ENCODE data around the gene RECK. TPM values are rescaled to one million over a fixed set of nuclear protein-coding genes. Genes with fewer than 3 reads are reported as not detected.

Gene RECK
- total RNA-seq, 2 experiments from 2014 or later, result 9.3 to 9.8 TPM

- Mint-ChIP-seq H3K27me3 (no peaks in the 10 kb centered on the region), H3K4me1 (ENCODE audit: low read depth) (no peaks in the 10 kb centered on the region), H3K4me3 (no peak overlapping the region), H3K27ac (no peak overlapping the region), H3K36me3 (ENCODE audit: low read depth) (peaks cover 38% of the 10 kb centered on the region), H3K9me3 (no peaks in the 10 kb centered on the region)
- H3K27me3 ChIP-seq (ENCODE audit: control insufficient read depth in 1 of 2, insufficient read depth in 2 of 2, low read length in 2 of 2), result no peaks in the 10 kb centered on the region
- H3K4me1 ChIP-seq (ENCODE audit: insufficient read depth, low read length), result no peaks in the 10 kb centered on the region
- ATAC-seq (ENCODE audit: poor library complexity), result no peak
- H3K36me3 ChIP-seq (ENCODE audit: insufficient read depth, low read length), result peaks cover 14% of the 10 kb centered on the region
- no peaks in the 10 kb centered on the region for H3K9me3 ChIP-seq (ENCODE audit: control insufficient read depth in 1 of 2, insufficient read depth in 1 of 2, low read length in 2 of 2)
- H3K27ac ChIP-seq (ENCODE audit: low read depth in 1 of 2, low read length in 2 of 2), result no peak overlapping the region
- DNase-seq, result no peak
- intact Hi-C loops (cut with DNase I, micrococcal nuclease), result no loop called here
- CTCF ChIA-PET, result no interaction called here
- POLR2A ChIA-PET, result no interaction called here
- no peak overlapping the region for H3K4me3 ChIP-seq (ENCODE audit: low read length)
- no peak for TF ChIP-seq CTCF (IDR thresholded peaks at IDR 0.05)
Observed at GRCh38 chr9:36116593-36116992, 79.9 kb downstream of the RECK start.

GRCh38 chr9:36118201-36118600 lies 81.5 kb downstream of the RECK start:
- Mint-ChIP-seq H3K36me3 (ENCODE audit: low read depth) (peaks cover 47% of the 10 kb centered on the region), H3K4me1 (ENCODE audit: low read depth) (no peaks in the 10 kb centered on the region), H3K27ac (no peak overlapping the region), H3K9me3 (no peaks in the 10 kb centered on the region), H3K4me3 (no peak overlapping the region), H3K27me3 (no peaks in the 10 kb centered on the region)
- ChIA-PET CTCF (interaction anchor here (1.7 kb wide), 1 partner anchor 48 kb away, joined by 5 read pairs; no protein-coding TSS in a partner anchor), POLR2A (no interaction called here)
- Histone ChIP-seq H3K27ac (ENCODE audit: low read depth in 1 of 2, low read length in 2 of 2) (no peak overlapping the region), H3K4me1 (ENCODE audit: insufficient read depth, low read length) (no peaks in the 10 kb centered on the region), H3K4me3 (ENCODE audit: low read length) (no peak overlapping the region), H3K36me3 (ENCODE audit: insufficient read depth, low read length) (peaks cover 19% of the 10 kb centered on the region), H3K9me3 (ENCODE audit: control insufficient read depth in 1 of 2, insufficient read depth in 1 of 2, low read length in 2 of 2) (no peaks in the 10 kb centered on the region), H3K27me3 (ENCODE audit: control insufficient read depth in 1 of 2, insufficient read depth in 2 of 2, low read length in 2 of 2) (no peaks in the 10 kb centered on the region)
- DNase-seq (no peak), ATAC-seq (ENCODE audit: poor library complexity) (no peak)
- TF ChIP-seq CTCF (IDR thresholded peaks at IDR 0.05), result no peak
- intact Hi-C loops (cut with DNase I, micrococcal nuclease), result no loop called here

GRCh38 chr9:36118706-36119105 lies 82.0 kb downstream of the RECK start:
- ATAC-seq (ENCODE audit: poor library complexity), result no peak
- no peak for DNase-seq
- H3K27ac ChIP-seq (ENCODE audit: low read depth in 1 of 2, low read length in 2 of 2), result no peak overlapping the region
- no peak overlapping the region for H3K4me3 Mint-ChIP-seq
- no peak overlapping the region for H3K4me3 ChIP-seq (ENCODE audit: low read length)
- no peaks in the 10 kb centered on the region for H3K4me1 ChIP-seq (ENCODE audit: insufficient read depth, low read length)
- no peaks in the 10 kb centered on the region for H3K4me1 Mint-ChIP-seq (ENCODE audit: low read depth)
- intact Hi-C loops (cut with DNase I, micrococcal nuclease), result no loop called here
- H3K36me3 Mint-ChIP-seq (ENCODE audit: low read depth), result peaks cover 48% of the 10 kb centered on the region
- no peaks in the 10 kb centered on the region for H3K27me3 Mint-ChIP-seq
- no peak for TF ChIP-seq CTCF (IDR thresholded peaks at IDR 0.05)
- no peaks in the 10 kb centered on the region for H3K9me3 ChIP-seq (ENCODE audit: control insufficient read depth in 1 of 2, insufficient read depth in 1 of 2, low read length in 2 of 2)
- H3K27ac Mint-ChIP-seq, result no peak overlapping the region
- no peaks in the 10 kb centered on the region for H3K9me3 Mint-ChIP-seq
- CTCF ChIA-PET, result interaction anchor here (1.7 kb wide), 1 partner anchor 48 kb away, joined by 5 read pairs; no protein-coding TSS in a partner anchor
- H3K36me3 ChIP-seq (ENCODE audit: insufficient read depth, low read length), result peaks cover 19% of the 10 kb centered on the region
- POLR2A ChIA-PET, result no interaction called here
- no peaks in the 10 kb centered on the region for H3K27me3 ChIP-seq (ENCODE audit: control insufficient read depth in 1 of 2, insufficient read depth in 2 of 2, low read length in 2 of 2)
